GM18861 (cell line): ENCODE measurements around the gene SDK2.
"Not testable (repeated sequence)": the region's sequence is repeated elsewhere in the genome, so short reads cannot be mapped to it uniquely, and the experiment has no call there.

Source experiments
- ATAC-seq: cut with Tn5 transposase; IDR thresholded peaks from one replicate; pipeline ENCODE4 v1.9.1; 2021; ENCODE audit not compliant: unreplicated experiment

SDK2 gene

GRCh38 chr17:73490851-73491250 lies 153.4 kb downstream of the SDK2 start:
- ATAC-seq = no peak

- ATAC-seq = no peak
Observed at GRCh38 chr17:73489991-73490390, 154.3 kb downstream of the SDK2 start.

GRCh38 chr17:73489333-73489732 lies 154.9 kb downstream of the SDK2 start:
- ATAC-seq = no peak

GRCh38 chr17:73485130-73485529 lies 159.1 kb downstream of the SDK2 start:
- ATAC-seq = no peak

- no peak for ATAC-seq
Observed at GRCh38 chr17:73482894-73483293, 161.4 kb downstream of the SDK2 start.

- ATAC-seq = no peak
Observed at GRCh38 chr17:73482251-73482716, 162.0 kb downstream of the SDK2 start.

GRCh38 chr17:73481676-73482075 lies 162.6 kb downstream of the SDK2 start:
- no peak for ATAC-seq

GRCh38 chr17:73480740-73481139 lies 163.5 kb downstream of the SDK2 start:
- ATAC-seq = no peak

- no peak for ATAC-seq
Observed at GRCh38 chr17:73478768-73479424, 165.3 kb downstream of the SDK2 start.

- no peak for ATAC-seq
Observed at GRCh38 chr17:73478334-73478733, 165.9 kb downstream of the SDK2 start.

GRCh38 chr17:73476890-73477350 lies 167.3 kb downstream of the SDK2 start:
- no peak for ATAC-seq

GRCh38 chr17:73474370-73474988 lies 169.8 kb downstream of the SDK2 start:
- ATAC-seq = no peak

GRCh38 chr17:73472715-73473114 lies 171.5 kb downstream of the SDK2 start:
- ATAC-seq = not testable (repeated sequence)

- no peak for ATAC-seq
Observed at GRCh38 chr17:73471924-73472323, 172.3 kb downstream of the SDK2 start.

GRCh38 chr17:73470316-73470826 lies 173.9 kb downstream of the SDK2 start:
- no peak for ATAC-seq

- no peak for ATAC-seq
Observed at GRCh38 chr17:73469311-73469710, 174.9 kb downstream of the SDK2 start.

- no peak for ATAC-seq
Observed at GRCh38 chr17:73468221-73468620, 176.0 kb downstream of the SDK2 start.

GRCh38 chr17:73467651-73468050 lies 176.6 kb downstream of the SDK2 start:
- no peak for ATAC-seq

GRCh38 chr17:73466704-73467433 lies 177.4 kb downstream of the SDK2 start:
- ATAC-seq = no peak

GRCh38 chr17:73465953-73466230 lies 178.4 kb downstream of the SDK2 start:
- ATAC-seq = no peak

GRCh38 chr17:73465130-73465952 lies 178.9 kb downstream of the SDK2 start:
- no peak for ATAC-seq
